ENCODE data around the gene SOHLH1. TPM values are rescaled to one million over a fixed set of nuclear protein-coding genes. Genes with fewer than 3 reads are reported as not detected.

Gene SOHLH1
- total RNA-seq, 1 donor from 2014 or later, result 0.18 TPM

- Mint-ChIP-seq H3K27me3 (ENCODE audit: unreplicated experiment) (peaks cover 5% of the 10 kb centered on the region), H3K27ac (ENCODE audit: unreplicated experiment) (no peak overlapping the region), H3K36me3 (ENCODE audit: low read depth, unreplicated experiment) (no peaks in the 10 kb centered on the region), H3K4me3 (ENCODE audit: unreplicated experiment) (no peak overlapping the region), H3K4me1 (ENCODE audit: unreplicated experiment) (no peaks in the 10 kb centered on the region), H3K9me3 (ENCODE audit: unreplicated experiment) (no peaks in the 10 kb centered on the region)
- no peak for TF ChIP-seq CTCF (IDR thresholded peaks at IDR 0.05; ENCODE audit: unreplicated experiment)
- DNase-seq (ENCODE audit: low spot score), result no peak
These were observed 6.9 kb downstream of the SOHLH1 start for GRCh38 chr9:135692410-135692809.

GRCh38 chr9:135690836-135691570, 8.3 kb downstream of the SOHLH1 start:
- H3K36me3 Mint-ChIP-seq (ENCODE audit: low read depth, unreplicated experiment), result no peaks in the 10 kb centered on the region
- H3K27ac Mint-ChIP-seq (ENCODE audit: unreplicated experiment), result no peak overlapping the region
- H3K27me3 Mint-ChIP-seq (ENCODE audit: unreplicated experiment), result peaks cover 3% of the 10 kb centered on the region
- no peaks in the 10 kb centered on the region for H3K4me1 Mint-ChIP-seq (ENCODE audit: unreplicated experiment)
- DNase-seq (ENCODE audit: low spot score), result no peak
- TF ChIP-seq CTCF (IDR thresholded peaks at IDR 0.05; ENCODE audit: unreplicated experiment), result no peak
- no peak overlapping the region for H3K4me3 Mint-ChIP-seq (ENCODE audit: unreplicated experiment)
- H3K9me3 Mint-ChIP-seq (ENCODE audit: unreplicated experiment), result no peaks in the 10 kb centered on the region

GRCh38 chr9:135689011-135689410, 10.3 kb downstream of the SOHLH1 start:
- no peak for TF ChIP-seq CTCF (IDR thresholded peaks at IDR 0.05; ENCODE audit: unreplicated experiment)
- Mint-ChIP-seq H3K4me3 (ENCODE audit: unreplicated experiment) (no peak overlapping the region), H3K9me3 (ENCODE audit: unreplicated experiment) (no peaks in the 10 kb centered on the region), H3K27ac (ENCODE audit: unreplicated experiment) (no peak overlapping the region), H3K36me3 (ENCODE audit: low read depth, unreplicated experiment) (no peaks in the 10 kb centered on the region), H3K27me3 (ENCODE audit: unreplicated experiment) (peaks cover 3% of the 10 kb centered on the region), H3K4me1 (ENCODE audit: unreplicated experiment) (no peaks in the 10 kb centered on the region)
- no peak for DNase-seq (ENCODE audit: low spot score)

GRCh38 chr9:135687216-135687615, 12.1 kb downstream of the SOHLH1 start:
- Mint-ChIP-seq H3K4me3 (ENCODE audit: unreplicated experiment) (no peak overlapping the region), H3K27me3 (ENCODE audit: unreplicated experiment) (peaks cover 5% of the 10 kb centered on the region), H3K9me3 (ENCODE audit: unreplicated experiment) (no peaks in the 10 kb centered on the region), H3K4me1 (ENCODE audit: unreplicated experiment) (no peaks in the 10 kb centered on the region), H3K27ac (ENCODE audit: unreplicated experiment) (no peak overlapping the region), H3K36me3 (ENCODE audit: low read depth, unreplicated experiment) (no peaks in the 10 kb centered on the region)
- TF ChIP-seq CTCF (IDR thresholded peaks at IDR 0.05; ENCODE audit: unreplicated experiment), result no peak
- DNase-seq (ENCODE audit: low spot score), result no peak

- Mint-ChIP-seq H3K27me3 (ENCODE audit: unreplicated experiment) (peaks cover 9% of the 10 kb centered on the region), H3K27ac (ENCODE audit: unreplicated experiment) (no peak overlapping the region), H3K9me3 (ENCODE audit: unreplicated experiment) (no peaks in the 10 kb centered on the region), H3K36me3 (ENCODE audit: low read depth, unreplicated experiment) (no peaks in the 10 kb centered on the region), H3K4me1 (ENCODE audit: unreplicated experiment) (no peaks in the 10 kb centered on the region), H3K4me3 (ENCODE audit: unreplicated experiment) (no peak overlapping the region)
- no peak for TF ChIP-seq CTCF (IDR thresholded peaks at IDR 0.05; ENCODE audit: unreplicated experiment)
- DNase-seq (ENCODE audit: low spot score), result no peak
These were observed 14.6 kb downstream of the SOHLH1 start for GRCh38 chr9:135684691-135685090.

All from endothelial cell (in vitro differentiated cells).